ENCODE data around the gene CPE.

CPE gene

DNA sequence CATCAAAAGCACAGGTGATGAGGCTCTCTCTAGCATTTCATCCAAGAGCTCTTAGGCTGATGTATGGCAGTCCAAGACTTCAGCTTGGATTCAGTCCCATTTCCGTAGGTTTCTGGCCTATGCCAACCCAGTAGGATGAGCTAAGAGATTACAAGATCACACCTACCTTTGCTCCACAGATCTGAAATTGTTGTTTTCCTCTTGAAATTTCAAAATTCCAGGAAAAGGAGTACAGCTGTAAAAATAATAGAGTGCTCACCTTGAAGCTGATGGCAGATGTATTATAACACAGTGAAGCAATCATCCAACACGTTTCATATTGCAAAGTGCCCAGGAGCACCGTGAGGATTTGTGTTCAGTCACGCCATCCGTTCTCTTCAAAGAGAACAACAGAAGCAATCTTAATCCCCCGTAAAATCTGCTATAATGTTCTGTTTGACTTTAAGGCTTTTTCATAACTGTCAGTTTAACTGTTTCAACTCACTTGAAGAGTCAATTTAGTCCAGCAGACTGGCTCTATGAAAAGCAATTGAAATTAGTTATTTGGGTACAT is 137.5 kb downstream of the CPE start:
- DNase-seq: no peak

DNA sequence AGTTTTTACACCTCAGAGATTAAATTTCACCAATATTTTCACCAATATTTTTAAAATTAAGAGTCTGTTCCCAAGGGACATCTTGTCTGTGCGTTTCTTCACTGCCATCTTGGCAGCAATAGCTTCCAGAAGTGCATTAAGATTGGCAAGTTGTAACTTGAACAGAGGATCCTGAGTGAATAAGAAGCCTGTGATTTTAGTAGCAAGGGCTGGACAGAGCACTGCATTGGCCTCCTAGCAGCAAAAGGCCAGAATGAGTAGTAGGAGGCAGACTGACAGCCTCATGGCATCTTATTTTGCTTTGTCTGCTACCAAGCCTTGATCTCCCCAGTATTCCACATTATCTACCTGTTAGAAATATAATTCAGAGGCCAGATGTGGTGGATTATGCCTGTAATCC is 138.4 kb downstream of the CPE start:
- no peak for DNase-seq

DNA sequence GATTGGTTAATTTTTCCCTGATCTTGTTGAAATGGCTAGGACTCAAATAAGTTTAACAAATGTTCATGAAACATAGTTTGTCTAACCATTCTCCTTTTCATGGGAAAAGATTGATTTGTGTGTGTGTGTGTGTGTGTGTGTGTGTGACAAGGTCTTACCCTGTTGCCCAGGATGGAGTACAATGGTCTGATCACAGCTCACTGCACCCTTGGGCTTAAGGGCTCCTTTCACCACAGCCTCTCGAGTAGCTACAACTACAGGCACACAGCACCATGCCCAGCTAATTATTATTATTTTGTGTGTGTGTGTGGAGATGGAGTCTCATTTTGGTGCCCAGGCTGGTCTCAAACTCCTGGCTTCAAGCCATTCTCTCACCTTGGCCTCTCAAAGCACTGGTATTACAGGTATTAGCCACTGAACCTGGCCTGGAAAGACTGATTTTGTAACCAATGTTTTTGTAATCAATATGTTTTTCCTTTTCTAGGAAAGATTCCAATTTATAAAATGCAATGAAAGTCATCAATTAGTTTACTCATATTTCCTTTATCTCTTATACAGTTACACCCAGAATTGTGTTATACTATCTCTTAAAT is 139.3 kb downstream of the CPE start:
- no peak for DNase-seq

DNA sequence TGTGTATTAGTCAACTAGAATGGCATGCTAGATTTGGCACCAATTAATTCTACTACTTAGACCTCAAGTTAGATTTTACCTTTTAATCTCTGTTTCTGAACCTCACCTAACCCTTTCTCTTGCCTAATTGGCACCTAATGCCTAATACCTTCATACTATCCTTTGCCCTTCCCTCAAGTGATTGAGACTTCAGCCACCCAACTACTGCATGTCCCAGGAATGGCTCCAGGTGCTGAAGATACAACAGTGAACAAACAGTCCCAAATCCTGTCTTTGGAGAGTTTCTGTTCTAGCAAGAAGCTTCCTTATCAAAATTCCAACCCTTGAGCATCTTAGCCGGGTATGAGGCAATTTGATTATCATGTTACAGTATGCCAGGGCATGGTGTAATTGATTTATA is 139.9 kb downstream of the CPE start:
- DNase-seq: no peak

DNA sequence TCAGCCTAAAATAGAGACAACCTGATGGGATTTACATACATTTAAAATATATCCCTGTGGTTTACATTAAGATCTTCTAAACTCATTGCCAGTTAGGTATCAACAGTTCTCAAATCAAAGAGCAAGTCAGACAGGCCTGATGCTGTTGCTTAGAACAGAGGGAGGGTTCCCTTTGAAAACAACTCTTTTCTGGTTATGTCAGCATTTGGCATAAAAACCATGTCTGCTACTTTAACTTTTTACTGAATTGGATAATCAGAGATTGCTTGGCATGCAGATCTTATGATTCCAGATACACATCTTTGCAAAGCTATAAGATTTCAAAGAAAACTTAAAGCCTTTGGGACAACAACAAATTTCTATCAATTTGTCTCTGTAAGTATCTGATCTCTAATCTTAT is 140.8 kb downstream of the CPE start:
- DNase-seq: no peak

DNA sequence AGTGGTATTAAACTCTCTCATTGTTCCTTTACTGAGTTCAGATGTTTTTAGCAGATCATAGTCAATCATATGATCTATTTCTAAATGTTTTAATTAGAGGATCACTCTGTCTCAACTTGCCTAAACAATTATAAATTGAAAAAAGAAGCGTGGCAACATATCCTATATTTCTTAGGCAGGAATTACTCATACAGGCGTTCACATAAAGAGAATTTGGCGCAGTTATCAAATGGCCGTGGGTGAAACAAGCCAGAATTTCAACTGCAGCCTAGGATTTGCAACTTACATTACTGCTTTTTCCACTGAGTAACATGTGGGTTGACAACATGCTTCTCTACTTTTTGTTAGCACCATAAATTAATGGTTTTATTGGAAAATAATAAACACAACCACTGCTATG is 141.3 kb downstream of the CPE start:
- no peak for DNase-seq

DNA sequence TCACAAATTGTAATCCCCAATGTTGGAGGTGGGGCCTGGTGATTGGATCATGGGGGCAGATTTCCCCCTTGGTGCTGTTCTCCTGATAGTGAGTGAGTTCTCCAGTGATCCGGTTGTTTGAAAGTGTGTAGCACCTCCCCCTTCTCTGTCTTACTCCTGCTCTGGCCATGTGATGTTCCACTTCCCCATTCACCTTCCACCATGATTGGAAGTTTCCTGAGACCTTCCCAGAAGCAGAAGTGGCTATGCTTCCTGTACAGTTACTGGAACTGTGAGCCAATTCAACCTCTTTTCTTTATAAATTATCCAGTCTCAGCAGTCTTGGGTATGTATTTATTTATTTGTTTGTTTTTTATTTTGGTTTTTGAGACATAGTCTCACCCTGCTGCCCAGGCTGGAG is 143.2 kb downstream of the CPE start:
- DNase-seq: no peak

DNA sequence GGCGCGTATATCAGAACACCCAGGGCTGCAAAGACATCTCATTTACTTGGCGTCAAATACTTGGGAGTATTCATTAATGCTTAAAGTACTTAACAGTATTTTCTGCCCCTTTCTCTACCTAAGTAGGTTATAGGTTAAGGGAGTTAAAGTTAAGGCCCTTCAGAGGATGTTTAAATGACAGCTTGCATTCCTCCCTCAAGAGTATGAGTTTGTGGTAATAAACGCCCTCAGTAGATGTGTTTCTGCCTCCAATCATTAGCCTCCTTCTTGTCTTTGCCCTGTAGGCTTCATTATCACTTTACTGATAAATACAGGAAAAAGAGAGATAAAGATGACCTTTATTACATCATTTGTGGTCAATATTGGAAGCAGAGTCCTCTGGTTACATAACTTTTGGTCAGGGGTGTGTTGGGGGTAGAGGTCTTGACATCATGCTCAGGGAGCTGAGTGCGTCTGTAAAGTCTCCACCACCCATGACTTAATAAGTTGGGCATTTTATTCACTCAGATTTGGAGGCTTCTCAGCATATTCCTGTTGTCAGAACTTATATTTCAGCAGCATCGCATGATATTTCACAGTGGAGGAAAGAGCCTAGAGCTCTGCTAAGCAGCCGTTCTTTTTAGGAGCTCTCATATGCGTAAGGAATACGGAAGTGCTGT is 145.9 kb downstream of the CPE start:
- no peak for DNase-seq

DNA sequence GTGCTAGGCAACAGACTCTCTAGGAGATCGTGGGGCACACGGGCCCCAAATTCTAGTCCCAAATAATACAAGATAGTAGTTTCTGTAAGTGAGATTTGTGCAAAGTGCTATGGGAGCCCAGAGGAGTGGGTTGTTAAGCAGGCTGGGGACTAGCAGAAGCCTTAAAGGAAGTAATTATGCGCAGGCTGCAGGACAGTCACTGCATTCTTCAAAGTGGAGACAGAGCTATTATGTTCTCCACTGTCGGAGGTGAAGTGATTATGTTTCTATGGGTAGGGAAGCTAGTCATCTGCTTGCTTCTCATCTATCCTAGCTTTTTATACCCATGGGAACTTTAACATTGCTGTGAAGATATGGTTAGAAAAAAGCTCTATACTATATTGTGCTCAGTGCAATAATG is 154.2 kb downstream of the CPE start:
- no peak for DNase-seq

DNA sequence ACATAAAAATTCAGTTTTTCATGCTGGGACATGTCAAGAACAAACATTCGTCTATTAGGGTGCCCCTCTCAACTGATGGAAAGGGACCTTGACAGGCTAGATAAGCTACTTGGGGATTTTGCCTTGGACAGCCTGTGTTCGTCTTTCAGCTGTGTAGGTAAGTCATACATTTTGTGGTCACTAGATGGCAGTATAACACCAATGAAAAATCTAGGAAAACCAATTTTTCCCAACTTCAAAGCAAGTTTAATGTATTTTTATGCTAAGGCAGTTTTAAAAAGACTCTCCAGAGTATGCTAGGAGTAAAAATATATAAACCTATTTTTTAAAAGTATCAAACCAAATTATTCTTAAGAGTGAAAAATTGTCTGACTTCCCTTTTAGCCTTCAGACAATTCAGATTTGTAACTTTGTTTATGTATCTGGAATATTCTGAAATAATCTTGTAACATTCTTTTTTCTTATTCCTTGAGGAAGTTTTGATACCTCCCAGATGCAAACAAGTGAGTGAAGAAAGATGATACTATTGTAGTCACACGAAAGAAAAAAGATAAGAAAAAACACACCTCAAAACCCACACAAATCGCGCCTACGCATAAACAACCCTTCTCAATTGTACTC is 158.3 kb downstream of the CPE start:
- no peak for DNase-seq

DNA sequence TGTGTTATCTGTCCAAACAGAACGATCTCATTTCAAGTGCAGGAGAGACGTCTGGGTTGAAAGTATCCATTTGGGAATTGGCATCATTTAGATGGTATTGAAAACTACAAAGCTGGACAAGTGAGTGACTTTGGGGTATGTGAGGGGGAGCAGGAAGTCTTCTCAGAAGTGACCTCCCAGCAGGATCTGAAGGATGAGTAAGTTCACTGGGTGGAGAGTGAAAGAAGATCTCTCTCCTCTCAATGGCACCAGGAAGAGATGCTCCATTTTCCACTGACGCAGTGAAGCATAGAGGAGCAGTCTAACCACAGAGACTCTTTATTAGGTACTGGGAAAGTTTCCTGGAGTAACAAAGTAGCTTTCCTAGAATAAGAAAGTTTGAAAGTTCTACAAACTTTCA is 161.0 kb downstream of the CPE start:
- no peak for DNase-seq

DNA sequence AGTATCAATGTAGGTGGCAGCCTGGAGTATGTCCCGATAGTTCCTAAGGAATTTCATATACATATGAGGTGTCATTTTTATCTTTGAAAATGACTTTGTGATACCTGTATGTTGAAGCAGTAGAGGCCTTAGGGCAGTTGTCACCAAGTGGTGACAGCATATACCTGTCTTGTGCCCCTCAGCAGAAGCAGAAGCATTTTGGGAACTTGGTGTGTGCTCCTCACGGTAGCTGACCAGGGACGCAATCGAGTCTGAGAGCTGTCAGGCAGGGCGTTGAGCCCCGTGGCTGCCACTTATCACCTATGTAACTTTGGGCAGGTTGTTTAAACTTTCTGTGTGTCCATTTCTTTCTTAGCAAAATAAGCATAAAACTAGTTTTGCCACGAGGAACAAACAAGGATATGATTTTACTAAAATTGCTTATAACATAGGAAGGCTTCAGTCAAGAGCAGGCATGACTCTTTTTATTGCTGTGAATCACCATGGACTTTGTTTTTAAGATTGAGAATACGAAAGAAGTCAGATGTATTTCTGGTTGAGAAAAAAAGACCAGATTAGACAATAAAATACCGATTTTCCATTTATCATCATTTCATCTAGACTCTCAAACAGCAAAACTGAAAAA is 161.5 kb downstream of the CPE start:
- no peak for DNase-seq

DNA sequence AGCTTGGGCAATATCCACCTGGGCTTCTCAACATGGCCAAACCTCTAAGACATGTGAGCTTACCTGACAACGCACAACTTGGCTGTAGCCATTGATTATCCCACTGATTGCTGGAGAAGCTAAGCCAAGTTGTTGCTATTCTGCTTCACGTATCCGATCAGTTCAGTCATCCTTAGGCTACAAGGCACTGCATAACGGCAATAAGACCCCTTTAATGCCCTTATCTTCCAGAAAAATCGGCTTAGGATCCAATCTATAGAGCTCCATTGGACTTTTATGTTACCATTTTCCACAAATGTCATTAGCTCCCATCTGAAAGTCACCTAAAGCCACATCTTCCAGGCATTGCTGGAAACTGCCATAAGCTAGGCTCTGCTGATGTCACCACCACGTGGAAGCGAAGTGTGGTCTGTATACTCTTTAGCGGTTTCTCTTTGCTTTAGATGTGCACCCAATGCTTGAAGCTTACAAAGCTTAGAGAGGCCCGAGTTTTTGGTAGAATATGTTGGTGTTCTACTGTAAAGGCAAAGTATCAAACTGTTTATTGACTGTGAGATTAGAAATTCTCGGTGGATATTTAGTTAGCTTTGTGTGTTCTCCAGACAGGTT is 163.1 kb downstream of the CPE start:
- DNase-seq: no peak

DNA sequence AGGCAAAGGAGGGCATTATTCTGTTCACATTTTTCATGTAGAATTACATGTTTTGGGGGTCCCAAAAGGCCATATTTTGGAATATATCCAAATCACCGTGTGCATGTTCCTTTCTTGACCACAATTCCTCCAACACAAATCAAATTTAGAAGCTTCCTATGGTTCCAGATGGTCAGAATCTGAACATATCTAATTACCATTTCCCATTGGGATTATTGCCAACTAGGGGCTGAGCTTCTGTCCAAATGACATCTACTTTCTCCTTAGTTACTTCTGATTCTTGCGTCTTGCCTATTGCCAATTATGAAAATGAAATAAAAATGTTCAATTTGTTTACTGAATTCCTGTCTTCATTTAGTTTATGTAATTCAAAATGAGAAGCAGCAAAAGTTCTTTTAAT is 163.7 kb downstream of the CPE start:
- DNase-seq: no peak
